Skin of body (tissue), 2 donors: ENCODE results near the gene SEMA5A. TPM values are rescaled to one million over a fixed set of nuclear protein-coding genes. Genes with fewer than 3 reads are reported as not detected.
"Not testable (repeated sequence)": the region's sequence is repeated elsewhere in the genome, so short reads cannot be mapped to it uniquely, and the experiment has no call there.

ENCODE experiments used
- DNase-seq: peaks from one replicate; lab custom pipeline; 2025; lab: John Stamatoyannopoulos, UW
- total RNA-seq: library from RNA; depleted of rRNA; stranded (reverse); fragments of >200 nt; gene quantifications from one replicate; pipeline ENCODE4 v1.2.3, GENCODE V29; 2014

Gene SEMA5A
- total RNA-seq, 1 donor from 2014 or later, result 31.5 TPM

DNA sequence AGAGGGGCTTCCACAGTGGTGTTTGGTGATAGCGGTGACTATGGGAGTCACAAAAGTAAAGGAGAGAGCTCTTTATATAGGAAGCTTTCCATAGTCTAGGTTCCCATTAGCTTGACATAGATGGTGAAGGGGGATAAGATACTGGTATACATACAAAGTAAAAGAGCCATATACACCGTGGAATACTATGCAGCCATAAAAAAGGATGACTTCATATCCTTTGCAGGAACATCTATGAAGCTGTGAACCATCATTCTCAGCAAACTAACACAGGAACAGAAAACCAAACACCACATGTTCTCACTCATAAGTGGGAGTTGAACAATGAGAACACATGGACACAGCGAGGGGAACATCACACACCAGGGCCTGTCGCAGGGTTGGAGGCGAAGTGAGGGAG is 146.1 kb downstream of the SEMA5A start:
- not testable (repeated sequence) for DNase-seq

DNA sequence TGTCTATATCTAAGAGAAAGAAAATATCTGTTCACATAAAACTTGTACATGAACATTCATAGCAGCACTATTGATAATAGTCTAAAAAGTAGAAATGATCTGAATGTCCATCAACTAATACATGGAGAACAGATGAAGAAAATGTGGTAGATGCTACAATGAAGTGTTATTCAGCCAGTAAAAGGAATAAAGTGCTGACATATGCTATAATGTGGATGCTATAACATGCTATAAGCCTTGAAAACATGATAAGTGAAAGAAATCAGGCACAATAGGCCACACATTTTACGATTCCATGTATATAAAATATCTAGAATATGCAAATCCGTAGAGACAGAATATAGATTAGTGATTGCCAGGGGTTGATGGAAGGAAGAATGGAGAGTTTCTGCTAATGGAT is 146.8 kb downstream of the SEMA5A start:
- no peak for DNase-seq

DNA sequence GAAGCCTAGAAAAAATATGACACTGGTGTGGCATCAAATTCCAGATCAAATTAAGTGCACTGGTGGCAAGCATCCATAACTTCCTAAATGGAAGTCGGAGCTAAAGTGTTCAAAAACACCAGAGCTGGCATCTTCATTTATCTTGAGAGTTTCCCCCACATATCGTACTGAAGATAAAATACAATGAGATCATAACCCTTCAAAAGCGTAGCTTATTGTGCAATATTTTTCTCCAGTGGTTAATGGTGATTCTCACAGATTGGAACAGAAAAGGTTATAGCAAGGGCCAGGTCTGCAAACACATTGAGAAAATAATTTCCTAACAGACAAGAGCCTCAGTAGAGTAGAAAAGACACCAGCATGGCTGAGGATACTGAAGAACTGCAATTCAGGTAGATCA is 147.6 kb downstream of the SEMA5A start:
- no peak for DNase-seq

DNA sequence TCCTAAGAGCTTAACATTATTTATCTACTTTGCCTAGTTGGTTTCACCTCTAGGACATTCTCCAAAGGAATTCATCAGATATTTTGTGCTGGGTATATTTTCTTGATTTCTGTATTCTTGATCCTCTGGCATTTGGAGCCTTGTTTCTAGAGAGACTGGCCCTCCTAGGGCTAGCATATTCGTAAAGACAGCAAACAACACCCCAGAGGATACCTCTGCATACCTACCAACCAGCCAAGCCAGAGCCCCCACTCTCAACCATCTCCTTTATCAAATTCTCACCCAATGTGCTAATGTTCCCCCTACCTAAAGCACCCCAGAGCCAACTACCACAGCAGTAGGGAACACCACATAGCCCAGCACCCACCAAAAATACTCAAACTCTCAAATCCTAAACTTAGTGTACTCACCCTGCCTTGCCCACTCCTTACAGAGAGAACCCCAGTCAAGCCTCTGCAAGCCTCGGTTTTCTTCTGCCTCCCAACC is 149.5 kb downstream of the SEMA5A start:
- DNase-seq, result no peak

DNA sequence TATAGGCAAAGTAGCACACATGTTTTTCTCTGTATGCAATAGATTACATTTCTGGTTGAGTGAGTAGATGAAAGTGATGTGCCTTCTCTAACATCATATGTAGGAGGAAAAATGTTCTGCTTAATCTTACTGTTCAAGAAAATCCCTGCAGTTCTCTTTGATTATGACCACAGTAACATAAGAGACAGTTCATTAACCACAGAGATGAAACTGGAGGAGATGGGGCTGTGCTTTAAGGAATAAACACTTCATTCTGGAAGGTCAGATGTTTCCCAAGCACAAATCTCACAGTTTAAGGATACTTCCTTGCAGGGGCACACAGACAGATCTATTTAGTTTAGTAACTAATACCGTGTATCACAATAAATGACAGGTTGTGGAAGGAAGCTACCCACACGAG is 150.2 kb downstream of the SEMA5A start:
- DNase-seq, result no peak

DNA sequence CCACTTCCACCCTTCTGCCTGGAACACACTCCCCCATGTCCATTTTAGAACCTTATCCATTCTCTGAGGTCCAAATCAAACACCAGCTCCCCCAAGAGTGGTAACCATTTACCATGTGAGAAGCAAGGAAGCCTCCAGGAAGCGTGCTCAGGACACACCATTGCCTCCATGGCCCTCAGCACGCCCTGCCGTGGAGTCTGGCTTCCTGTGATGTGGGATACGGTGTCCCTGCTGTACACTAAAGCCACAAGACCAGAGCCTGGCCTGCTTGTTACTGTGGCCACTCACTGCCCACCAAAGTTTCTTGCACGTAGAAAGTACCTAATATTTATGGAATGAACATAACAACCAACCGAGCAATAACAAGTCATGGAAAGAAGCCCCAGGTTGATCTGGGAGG is 151.7 kb downstream of the SEMA5A start:
- no peak for DNase-seq

DNA sequence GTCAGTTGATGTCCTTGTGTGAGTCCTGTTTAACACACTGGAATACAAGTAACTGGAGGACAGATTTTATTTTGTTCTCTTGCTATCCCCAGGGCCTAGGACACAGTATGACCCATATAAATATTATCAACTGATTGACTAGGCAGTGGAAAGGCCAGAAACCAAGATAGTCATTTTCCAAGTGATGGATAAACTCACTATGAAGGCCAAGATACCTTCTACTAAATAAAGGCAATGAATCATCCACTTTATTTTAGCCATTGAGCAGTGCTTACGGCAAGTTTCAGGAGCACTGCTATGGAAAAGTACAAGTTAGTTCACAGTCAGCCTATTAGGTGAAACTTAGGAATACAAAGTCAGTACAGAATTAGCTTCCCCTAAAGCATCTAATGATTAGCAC is 153.2 kb downstream of the SEMA5A start:
- DNase-seq, result no peak

DNA sequence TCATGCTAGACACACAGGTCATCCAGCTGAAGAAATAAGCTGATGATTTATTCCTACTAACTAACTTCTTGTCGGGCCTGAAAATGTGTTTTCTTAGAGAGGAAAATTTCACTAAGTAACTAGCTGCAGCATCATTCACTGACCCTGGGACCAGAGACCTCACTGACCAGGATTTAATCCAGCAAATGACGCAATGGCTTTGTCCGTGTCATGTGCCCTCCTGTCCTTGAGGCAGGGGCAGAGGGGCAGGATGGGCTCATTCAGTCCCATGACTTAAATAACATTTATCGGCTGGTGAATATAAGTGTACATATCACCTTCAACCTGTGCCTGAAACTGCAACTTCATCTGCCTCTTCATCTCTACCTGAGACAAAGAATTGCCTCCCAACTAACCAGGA is 154.8 kb downstream of the SEMA5A start:
- no peak for DNase-seq

DNA sequence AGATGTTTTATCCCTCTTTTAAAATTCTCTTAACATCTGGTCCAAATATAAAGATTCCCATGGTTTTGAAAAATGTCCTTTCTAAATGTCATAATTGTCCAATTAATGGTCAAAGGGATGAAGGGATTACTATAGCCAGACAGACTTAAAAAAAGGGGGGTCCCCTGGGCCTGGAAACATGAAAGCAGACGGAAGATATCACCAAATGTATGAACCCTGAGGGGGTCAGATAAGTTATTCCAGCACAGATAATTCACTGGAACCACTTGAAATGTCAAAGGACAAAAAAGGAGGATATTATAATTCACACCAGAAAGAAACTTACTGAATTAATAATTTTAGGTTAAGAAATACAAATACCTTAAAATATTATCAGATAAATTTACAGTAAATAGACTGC is 155.8 kb downstream of the SEMA5A start:
- no peak for DNase-seq

DNA sequence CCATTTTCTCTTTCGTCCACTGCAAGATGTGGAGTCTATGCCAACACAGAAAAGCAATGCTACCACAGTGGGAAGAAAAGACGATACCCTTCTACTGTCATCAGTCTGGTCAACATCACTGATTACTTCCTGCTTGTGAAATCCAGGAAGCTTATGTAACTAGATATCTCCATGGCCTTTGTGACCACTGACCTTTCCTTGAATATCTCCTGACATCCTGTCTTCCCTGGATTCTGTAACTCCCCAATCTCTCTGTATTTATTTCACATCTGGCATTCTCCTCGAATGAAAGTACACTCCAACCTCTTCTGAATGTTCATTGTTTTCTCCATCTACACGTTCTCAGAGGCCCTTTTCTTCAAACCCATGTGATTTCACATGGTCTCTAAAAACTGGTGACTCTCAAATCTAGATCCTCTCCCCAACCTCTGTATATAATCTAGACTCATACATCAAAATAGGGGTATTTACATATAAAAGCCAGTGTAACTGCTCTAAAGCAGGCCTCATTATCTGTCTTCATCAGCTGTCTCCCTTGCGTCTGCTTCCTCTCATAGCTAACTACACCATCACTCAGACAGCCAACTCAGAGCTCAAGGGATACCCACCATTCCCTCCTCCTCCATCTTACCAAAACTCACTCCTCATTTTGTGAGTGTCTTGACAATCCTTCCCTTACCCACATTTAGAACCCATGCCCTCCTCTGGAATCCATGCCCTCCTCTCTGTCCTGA is 156.8 kb downstream of the SEMA5A start:
- no peak for DNase-seq

DNA sequence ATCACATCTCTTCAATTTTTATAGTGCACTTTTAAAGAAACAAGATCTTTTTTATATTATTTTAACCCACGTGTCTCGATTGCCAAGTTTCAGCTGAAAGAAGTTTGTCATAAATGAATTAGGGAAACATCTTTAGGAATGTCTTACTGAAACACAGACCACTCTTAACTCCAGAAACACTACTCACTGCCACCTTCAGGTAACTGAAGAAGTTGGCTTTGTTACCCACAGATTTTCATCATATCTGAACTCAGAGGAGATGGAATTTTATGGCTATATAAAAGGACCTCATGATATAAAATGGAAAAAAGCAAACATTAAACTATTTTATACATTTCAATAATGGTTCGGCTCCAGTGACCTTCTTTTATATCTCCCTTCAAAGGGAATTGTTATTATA is 158.0 kb downstream of the SEMA5A start:
- no peak for DNase-seq

DNA sequence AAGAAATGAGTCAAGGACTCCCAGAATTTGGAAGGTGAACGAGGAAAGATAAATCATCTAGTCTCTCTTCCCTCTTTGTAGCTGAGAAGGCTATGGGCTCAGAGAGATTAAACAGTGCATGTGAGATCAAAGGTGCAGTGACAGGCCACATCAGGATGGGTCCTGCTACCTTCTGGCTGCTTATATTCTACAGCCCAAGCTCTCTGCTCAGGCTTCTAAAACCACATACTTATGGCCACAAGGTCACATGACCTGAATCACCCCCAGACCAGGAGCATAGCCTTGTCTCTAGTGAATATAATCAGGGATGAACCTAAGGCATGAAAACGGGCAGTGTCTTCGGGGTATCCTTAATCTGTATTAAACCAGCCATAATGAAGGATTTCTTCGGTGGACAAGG is 158.9 kb downstream of the SEMA5A start:
- no peak for DNase-seq

DNA sequence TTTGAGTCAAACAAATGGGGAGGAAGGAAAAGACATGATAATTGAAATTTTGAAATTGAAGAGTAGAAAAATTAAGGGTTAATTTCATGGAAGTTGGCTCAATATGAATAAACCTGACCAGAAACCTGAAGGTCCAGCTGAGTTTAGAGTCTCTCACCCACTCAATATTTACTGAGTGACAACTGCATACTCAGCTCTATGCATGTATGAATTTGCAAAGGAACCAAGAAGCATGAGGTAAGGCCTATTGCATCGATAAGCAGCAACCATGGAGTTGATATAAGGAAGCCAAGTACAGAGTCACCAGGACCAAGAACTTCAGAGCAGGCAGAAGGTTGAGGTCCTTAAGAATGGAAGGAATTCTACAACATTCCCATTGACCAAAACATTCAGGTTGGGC is 163.4 kb downstream of the SEMA5A start:
- no peak for DNase-seq

DNA sequence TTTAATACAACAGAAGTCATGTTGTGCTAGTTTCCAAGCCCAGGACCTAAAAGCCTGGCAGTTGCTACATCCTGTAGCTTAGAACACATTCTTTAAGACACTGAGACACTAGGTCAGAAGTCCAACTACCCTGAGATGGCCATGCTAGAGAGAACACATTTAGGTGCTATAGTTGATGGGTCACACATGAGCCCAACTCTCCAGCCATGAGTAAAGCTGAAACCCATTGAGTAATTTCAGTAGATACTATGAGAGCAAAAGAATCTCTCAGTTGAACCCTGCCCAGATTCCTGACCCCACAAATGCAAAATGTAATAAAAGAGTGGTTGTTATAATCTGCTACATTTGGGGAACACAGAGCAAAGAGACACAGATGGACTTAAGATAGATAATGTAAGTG is 164.4 kb downstream of the SEMA5A start:
- no peak for DNase-seq

DNA sequence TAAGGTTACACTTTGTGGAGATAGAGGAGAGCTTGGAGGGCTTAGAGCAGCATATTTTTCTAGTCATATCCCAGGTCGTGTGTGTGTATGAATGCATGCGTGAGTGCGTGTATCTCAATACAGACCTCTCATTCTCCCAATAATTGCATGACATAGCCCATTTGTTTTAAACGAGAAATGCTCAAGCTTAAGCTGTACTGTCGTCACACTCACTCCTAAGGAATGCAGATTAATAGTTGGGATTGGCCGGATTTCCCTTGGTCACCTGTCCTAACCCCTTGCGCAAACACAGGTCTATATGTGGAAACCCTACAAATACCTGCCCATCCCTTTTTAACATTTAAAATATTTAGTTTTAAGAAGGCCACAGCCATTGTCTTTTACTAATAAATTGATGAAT is 165.8 kb downstream of the SEMA5A start:
- DNase-seq, result no peak

DNA sequence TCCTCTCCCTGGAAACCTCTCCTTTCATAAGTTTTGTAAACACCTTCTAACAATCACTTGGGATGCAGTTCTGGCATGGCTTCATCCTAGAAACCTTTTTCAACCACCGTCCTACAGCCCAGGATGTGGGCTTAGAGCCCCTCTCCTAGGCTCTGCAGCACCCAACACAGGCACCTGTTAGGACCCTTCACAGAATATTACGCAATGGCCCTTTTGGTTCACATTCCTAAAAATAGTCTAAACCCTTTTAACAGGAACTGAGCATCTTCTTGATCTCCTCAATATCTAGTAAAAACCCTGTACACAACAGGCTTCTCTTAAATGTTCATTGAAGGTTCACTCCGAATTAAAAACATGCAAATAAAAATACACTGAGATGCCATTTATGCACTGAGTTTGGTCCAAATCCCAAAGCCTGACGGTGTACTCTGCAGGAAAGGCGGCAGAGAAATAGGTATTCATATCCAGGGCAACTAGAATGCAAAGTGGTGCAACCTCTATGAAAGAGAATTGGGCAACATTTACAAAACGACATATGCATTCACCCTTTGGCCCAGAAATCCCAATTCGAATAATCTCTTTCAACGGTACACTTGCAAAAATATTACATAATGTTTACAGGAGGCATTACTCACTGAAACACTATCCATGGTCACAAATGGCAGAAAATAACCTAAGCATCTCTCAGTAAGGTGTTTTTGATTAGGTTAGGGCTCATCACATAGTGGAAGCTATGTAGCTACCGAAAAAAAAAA is 169.3 kb downstream of the SEMA5A start:
- DNase-seq, result no peak

DNA sequence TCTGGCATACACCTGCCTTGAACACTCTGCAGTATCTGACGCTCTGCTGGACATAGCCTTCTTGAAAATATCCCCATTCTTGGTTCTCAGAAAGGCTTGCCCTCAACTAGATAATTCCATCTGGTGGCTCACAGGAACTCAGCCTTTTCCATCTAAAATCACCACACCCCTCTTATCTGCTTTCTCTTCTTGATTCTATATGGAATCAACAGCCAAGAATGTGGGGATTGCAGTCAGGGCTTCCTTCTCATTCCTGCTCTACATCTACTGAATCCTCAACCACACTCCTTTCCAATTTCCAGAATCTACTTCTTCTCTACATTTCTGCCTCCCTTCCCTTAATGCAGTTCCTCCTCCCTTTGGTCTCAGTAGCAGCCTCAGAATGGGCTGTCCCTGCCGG is 170.1 kb downstream of the SEMA5A start:
- no peak for DNase-seq

DNA sequence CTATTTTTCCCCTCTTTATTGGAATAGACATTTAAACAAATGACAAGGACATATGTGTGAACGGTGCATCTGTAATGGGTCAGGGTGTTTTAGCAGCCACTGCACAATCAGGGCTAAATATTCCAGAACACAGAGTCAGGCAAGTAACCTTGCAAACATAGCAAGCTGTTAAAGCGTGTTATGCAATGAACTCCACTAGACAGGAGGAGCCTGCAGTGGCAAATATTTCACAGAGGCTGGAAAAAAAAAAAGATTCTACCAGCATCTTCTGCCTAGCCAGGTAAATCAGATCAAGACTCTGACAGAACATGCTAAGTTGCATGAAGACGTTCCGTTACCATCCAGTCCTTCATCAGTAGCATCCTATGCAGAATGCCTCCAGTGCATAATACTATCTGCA is 171.8 kb downstream of the SEMA5A start:
- no peak for DNase-seq

DNA sequence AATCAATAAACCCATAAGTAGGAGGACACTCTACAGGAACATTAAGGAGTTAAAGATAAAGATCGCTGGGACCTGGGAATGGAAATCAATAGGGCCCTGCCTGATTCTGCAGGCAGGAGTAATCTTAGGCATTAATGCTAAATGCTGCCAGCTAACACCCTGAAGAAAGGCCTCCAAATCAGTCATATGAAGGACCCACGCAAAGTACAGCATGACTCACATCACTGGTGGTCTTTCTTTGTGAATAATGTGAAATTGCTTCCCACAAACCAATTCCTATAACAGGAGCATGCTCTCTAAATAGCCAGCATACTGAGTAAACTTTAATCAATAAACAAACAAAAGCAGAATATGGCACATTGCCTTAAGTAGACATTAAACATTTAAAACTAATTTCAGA is 172.3 kb downstream of the SEMA5A start:
- DNase-seq, result no peak

DNA sequence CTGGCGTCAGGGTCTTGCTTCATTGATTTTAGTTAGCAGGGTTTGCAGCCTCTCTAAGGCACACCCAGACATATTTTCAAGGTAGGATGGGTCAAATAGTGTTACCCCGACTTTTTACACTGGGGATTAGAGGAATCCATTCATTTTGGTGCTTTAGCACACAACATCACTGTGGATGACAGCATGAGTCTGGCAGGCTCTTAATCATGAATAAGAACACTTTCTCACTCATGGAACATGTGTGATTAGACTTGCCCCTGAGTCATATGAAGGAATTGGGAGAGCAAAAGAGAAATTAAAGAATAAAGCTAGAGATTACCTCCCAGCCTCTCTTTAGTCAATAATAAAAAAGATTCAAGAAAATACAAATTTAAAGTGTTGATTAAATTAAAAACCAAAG is 175.6 kb downstream of the SEMA5A start:
- DNase-seq, result no peak

DNA sequence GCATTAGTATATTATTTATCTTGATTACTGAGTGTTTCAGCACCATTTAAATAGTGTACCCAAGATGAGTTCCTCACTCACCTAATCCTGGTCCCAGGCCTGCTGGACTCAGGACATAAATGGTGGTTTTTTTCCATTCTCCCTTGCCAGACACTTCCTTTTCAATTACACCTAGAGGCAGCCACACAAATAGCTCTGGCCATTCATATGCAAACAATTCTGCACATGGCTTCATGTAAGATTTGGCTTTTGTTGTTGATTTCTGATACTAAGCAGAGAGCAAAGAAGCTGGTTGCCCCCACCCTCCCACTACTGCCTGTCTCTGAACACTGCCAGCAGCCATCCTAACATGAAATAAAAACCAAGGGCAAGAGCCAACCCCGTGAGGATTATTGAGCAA is 180.4 kb downstream of the SEMA5A start:
- no peak for DNase-seq

DNA sequence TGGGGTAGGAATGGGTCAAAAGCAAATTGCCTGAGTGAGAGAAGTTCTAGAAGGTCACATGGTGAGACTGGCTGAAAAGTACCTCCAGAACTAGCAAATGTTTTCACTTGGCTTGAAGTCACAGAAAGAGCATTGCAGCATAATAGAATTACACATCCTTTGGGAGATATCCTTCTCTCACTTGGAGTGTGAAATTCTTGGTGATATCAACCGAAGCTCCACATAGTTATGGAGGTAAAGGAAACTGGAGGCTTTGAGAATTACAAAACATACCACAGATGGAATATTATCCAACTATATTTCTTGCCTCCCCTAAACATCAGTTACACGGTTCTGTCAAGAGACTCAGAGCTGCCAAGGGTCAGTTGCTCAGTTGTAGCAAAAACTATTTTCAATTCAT is 182.4 kb downstream of the SEMA5A start:
- no peak for DNase-seq

DNA sequence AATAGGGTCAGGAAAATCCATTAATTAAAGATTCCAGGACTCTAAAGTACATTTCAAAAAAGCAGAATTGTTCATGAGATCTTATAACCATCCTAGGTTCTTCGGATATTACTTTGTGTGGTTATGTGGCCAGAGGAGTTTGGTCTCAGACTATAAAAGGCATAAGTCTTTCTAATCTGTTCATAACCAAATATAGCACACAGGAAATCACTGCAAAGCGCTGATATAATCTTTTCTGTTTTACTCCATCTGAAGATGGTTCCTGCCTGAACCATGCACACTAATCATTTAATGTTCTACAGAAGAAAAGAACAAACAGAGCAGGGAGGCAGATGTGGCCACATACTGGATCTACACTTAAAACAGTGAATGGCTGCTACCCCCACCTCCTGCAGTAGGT is 182.8 kb downstream of the SEMA5A start:
- DNase-seq, result no peak
